A549 treated with CpdA at 1 μM for 4 hours (cell line): ENCODE data around the gene VASH2. TPM values are rescaled to one million over a fixed set of nuclear protein-coding genes. Genes with fewer than 3 reads are reported as not detected.

Experiments used
- total RNA-seq: library from RNA; stranded (reverse); fragments of 200-300 nt; extraction: Qiagen RNA extraction; gene quantifications from 5 replicates; pipeline ENCODE4 v1.2.3, GENCODE V29; 2022; ENCODE audit warnings: low read depth

VASH2 gene
- 2.8 to 6.1 TPM (median 3.9 TPM) in 5 replicates for total RNA-seq

GRCh38 chr1:212950243-212951125 is at the start of gene VASH2:
VASH2 (plus strand) TSS chr1:212950541; CDS start chr1:212951543, 1,002 bp downstream.

GRCh38 chr1:213015099-213016050 is 65.0 kb downstream of the VASH2 start, which contains the start of gene ANGEL2:
ANGEL2 (minus strand) TSS chr1:213015867; CDS start chr1:213015671, 196 bp downstream.

Other genes starting within 250 kb of the VASH2 start
- gene NSL1, start 158.8 kb upstream of the VASH2 start, total RNA-seq = 27.6 to 43.3 TPM (median 30.5 TPM) in 5 replicates
- gene TATDN3, start 158.6 kb upstream of the VASH2 start, total RNA-seq = 9.4 to 15.2 TPM (median 13.7 TPM) in 5 replicates
- 0.17 TPM in 1 of 5 replicates, not detected in the others for gene SPATA45, start 102.9 kb upstream of the VASH2 start, total RNA-seq
- gene FLVCR1, start 92.3 kb upstream of the VASH2 start, total RNA-seq = 14.6 to 21.0 TPM (median 16.0 TPM) in 5 replicates
- 14.5 to 19.9 TPM (median 18.4 TPM) in 5 replicates for gene ANGEL2, start 65.3 kb downstream of the VASH2 start, total RNA-seq
- gene RPS6KC1, start 100.7 kb downstream of the VASH2 start, total RNA-seq = 9.7 to 13.9 TPM (median 10.3 TPM) in 5 replicates